K562 (cell line): ENCODE data around the gene SH3BP4. TPM values are rescaled to one million over a fixed set of nuclear protein-coding genes. Genes with fewer than 3 reads are reported as not detected.

Experiments
- ATF1 ChIP-seq, 2 experiments: fragments of 450-650 bp in 1 of 2; IDR thresholded peaks; 2 replicates each; pipeline ENCODE4 v1.6.1; 2016; ENCODE audit warnings: missing compliant biosample characterization in 1 of 2, missing genetic modification characterization in 1 of 2
- ATF7 ChIP-seq: fragments of 450-650 bp; IDR thresholded peaks from 2 replicates; pipeline ENCODE4 v1.7.1; 2014; ENCODE audit warnings: mild to moderate bottlenecking, moderate library complexity
- BRF1 ChIP-seq: IDR thresholded peaks from 3 replicates; pipeline ENCODE4 v1.6.1; 2011; ENCODE audit warnings: borderline replicate concordance, mild to moderate bottlenecking; ENCODE audit not compliant: insufficient read length; ENCODE audit errors: extremely low read depth
- KLF10 ChIP-seq: fragments of 250-450 bp; sonication (Bioruptor Pico); IDR thresholded peaks from 2 replicates; pipeline ENCODE4 v1.6.1; 2021; ENCODE audit warnings: matching md5 sums
- PCBP1 ChIP-seq: fragments of 200-400 bp; formaldehyde crosslinking; IDR thresholded peaks from 2 replicates; pipeline ENCODE4 v1.6.1; 2018; ENCODE audit warnings: mild to moderate bottlenecking, low read depth, low read length; ENCODE audit not compliant: poor library complexity, severe bottlenecking
- UBTF ChIP-seq, 2 experiments: IDR thresholded peaks; 2 replicates each; pipeline ENCODE4 v1.6.1; 2012; ENCODE audit warnings: improper control_type of control experiment in 2 of 2, low read depth in 2 of 2, low read length in 2 of 2, borderline replicate concordance in 1 of 2
- ZMIZ1 ChIP-seq, 2 experiments: fragments of 150-350 bp in 1 of 2; IDR thresholded peaks; 2 replicates each; pipeline ENCODE4 v1.6.1; 2012 to 2016; ENCODE audit warnings: low read depth in 2 of 2, low read length in 2 of 2, mild to moderate bottlenecking in 1 of 2, moderate library complexity in 1 of 2
- ZNF12 ChIP-seq: sonication (generic); formaldehyde crosslinking; IDR thresholded peaks from 2 replicates; pipeline ENCODE4 v1.4.0; 2020; ENCODE audit warnings: mild to moderate bottlenecking, missing genetic modification reagents
- polyA plus RNA-seq, 8 experiments: library from polyadenylated mRNA; depleted of rRNA in 4 of 8; stranded (reverse) in 5 of 8; unstranded in 3 of 8; fragments of >200 nt; fragmentation: Nextera tagmentation in 2 of 8; fragmentation: Illumina TruSeq in 1 of 8; extraction: Ambion mirVana in 2 of 8; extraction: Trizol in 1 of 8; gene quantifications; 2 replicates each; pipeline versions ENCODE4 v1.2.1 to v1.2.3, GENCODE V29; 2011 to 2014; ENCODE audit warnings: inconsistent platforms in 1 of 8, missing spikeins in 1 of 8
- total RNA-seq, 7 experiments: library from RNA; depleted of rRNA in 6 of 7; stranded (reverse); fragments of >200 nt in 6 of 7; fragmentation: Illumina TruSeq in 2 of 7; extraction: Trizol in 2 of 7; gene quantifications; 2 replicates each; pipeline versions ENCODE4 v1.2.1 to v1.2.3, GENCODE V29; 2011 to 2021; ENCODE audit warnings: low replicate concordance in 1 of 7
- TF ChIP-seq, protein P1 (sequence below): fragments of 250-450 bp; sonication (Bioruptor Pico); IDR thresholded peaks from 2 replicates; pipeline ENCODE4 v1.8.0; 2021; ENCODE audit warnings: mild to moderate bottlenecking, moderate library complexity
- TF ChIP-seq, protein P2 (sequence below): fragments of 250-450 bp; sonication (Bioruptor Pico); IDR thresholded peaks from 2 replicates; pipeline ENCODE4 v1.4.0; 2020; ENCODE audit warnings: borderline replicate concordance

SH3BP4 gene
- total and polyA plus RNA-seq, 9 of the 15 experiments (the other 6 are each of a cell fraction or from before 2014, with no cell fraction given): 0.03 to 0.28 (median 0.27) TPM; not detected in 6

DNA sequence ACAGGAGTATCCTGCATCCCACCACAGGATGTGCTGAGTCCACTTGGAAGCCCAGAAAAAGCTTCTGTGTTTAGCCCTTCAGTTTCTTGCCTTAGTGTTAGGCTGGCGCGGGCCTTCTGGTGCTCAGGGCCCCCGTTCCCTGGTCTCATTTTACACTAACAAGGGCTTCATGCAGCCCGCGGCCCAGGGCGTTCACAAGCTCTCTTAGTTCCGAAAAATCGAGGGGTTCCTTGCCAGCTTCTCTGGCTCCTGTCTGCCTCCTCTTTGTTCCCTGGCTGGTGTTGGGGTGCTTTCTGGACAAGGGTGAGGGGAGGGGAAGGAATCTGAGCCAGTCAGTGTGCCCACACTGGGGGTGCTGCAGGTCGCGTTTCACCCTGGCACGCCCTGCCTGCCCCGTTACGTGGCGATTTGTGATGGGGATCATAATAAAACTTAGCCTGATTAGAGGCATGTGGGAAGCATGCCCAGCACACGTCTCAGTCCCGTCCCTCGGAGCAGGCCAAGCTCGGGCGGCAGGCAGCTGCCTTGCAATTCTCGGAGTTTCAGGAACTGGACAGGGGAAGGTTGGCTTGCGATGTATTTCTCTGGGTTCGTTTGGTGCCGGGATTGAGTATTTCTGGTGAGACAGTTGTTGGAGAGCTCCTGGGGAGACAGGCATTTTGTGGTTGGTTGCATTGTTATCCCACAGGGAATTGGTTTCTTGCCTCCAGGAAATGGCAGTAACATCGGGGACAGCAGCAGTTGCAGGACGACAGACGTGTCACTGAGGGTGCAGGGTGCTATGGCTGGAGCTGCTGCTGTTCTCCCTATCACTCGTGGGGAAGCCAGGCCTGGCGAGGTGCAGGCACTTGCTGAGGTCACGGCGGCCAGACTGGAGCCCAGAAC, 22.9 kb downstream of the SH3BP4 start (continued):
- TF ChIP-seq UBTF (IDR thresholded peaks at IDR 0.05; ENCODE audit: borderline replicate concordance in 1 of 2, low read depth in 2 of 2, low read length in 2 of 2) (no peak), ZNF12 (CRISPR knock-in tag) (no peak), ATF1 (CRISPR knock-in tag; IDR thresholded peaks at IDR 0.05) (no peak), ATF1 (tag; IDR thresholded peaks at IDR 0.05) (no peak), ZMIZ1 (IDR thresholded peaks at IDR 0.05; ENCODE audit: low read depth in 2 of 2, low read length in 2 of 2) (no peak), PCBP1 (no peak), BRF1 (no peak), ATF7 (no peak), KLF10 (CRISPR knock-in tag) (no peak)
- TF ChIP-seq, protein P1, sequence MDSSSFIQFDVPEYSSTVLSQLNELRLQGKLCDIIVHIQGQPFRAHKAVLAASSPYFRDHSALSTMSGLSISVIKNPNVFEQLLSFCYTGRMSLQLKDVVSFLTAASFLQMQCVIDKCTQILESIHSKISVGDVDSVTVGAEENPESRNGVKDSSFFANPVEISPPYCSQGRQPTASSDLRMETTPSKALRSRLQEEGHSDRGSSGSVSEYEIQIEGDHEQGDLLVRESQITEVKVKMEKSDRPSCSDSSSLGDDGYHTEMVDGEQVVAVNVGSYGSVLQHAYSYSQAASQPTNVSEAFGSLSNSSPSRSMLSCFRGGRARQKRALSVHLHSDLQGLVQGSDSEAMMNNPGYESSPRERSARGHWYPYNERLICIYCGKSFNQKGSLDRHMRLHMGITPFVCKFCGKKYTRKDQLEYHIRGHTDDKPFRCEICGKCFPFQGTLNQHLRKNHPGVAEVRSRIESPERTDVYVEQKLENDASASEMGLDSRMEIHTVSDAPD: no peak
- TF ChIP-seq, protein P2, sequence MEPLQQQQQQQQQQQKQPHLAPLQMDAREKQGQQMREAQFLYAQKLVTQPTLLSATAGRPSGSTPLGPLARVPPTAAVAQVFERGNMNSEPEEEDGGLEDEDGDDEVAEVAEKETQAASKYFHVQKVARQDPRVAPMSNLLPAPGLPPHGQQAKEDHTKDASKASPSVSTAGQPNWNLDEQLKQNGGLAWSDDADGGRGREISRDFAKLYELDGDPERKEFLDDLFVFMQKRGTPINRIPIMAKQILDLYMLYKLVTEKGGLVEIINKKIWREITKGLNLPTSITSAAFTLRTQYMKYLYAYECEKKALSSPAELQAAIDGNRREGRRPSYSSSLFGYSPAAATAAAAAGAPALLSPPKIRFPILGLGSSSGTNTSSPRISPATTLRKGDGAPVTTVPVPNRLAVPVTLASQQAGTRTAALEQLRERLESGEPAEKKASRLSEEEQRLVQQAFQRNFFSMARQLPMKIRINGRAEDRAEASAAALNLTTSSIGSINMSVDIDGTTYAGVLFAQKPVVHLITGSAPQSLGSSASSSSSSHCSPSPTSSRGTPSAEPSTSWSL (CRISPR knock-in tag): no peak
- TF ChIP-seq, all 486 proteins: peak for 0
